Naive thymus-derived CD8-positive, alpha-beta T cell (primary cell): ENCODE measurements around the gene RNF215. TPM values are rescaled to one million over a fixed set of nuclear protein-coding genes. Genes with fewer than 3 reads are reported as not detected.
"Not testable (repeated sequence)": the region's sequence is repeated elsewhere in the genome, so short reads cannot be mapped to it uniquely, and the experiment has no call there.

Experiments used
- ATAC-seq, 2 donors: fragments of 150-1000 bp; cut with Tn5 transposase in 1 of 2; sonication (Bioruptor Pico), chemical (Tn5 transposase) in 1 of 2; 1 replicate in 1 of 2; 2 replicates in 1 of 2; pipeline ENCODE4 v1.10.0; 2021; ENCODE audit warnings: mild to moderate bottlenecking in 2 of 2, moderate library complexity in 2 of 2
- POLR2A ChIA-PET: fragments of 350-600 bp; sonication (Branson Sonifier 250); formaldehyde crosslinking; loops from one replicate; lab custom pipeline; 2021; ENCODE audit warnings: antibody characterized with exemption; lab: Charles Lee
- DNase-seq, 10 donors: peaks; one replicate each; pipeline versions ENCODE4 v3.0.0 to v3.0.0-alpha.2; 2020 to 2022
- H3K27ac Mint-ChIP-seq, 10 donors: one replicate each; pipeline ENCODE4 v1.8.0; 2020 to 2022; ENCODE audit warnings: mild to moderate bottlenecking in 10 of 10, mixed read lengths in 10 of 10, moderate library complexity in 4 of 10, inconsistent platforms in 1 of 10
- H3K27me3 Mint-ChIP-seq, 5 donors: one replicate each; pipeline ENCODE4 v1.8.0; 2021 to 2022; ENCODE audit warnings: mixed read lengths in 5 of 5
- H3K36me3 Mint-ChIP-seq, 3 donors: one replicate each; pipeline ENCODE4 v1.8.0; 2020 to 2022; ENCODE audit warnings: mixed read lengths in 3 of 3, mild to moderate bottlenecking in 2 of 3, inconsistent platforms in 1 of 3
- H3K4me1 Mint-ChIP-seq, 4 donors: one replicate each; pipeline ENCODE4 v1.8.0; 2021 to 2022; ENCODE audit warnings: mixed read lengths in 4 of 4
- H3K4me3 Mint-ChIP-seq, 10 donors: one replicate each; pipeline ENCODE4 v1.8.0; 2020 to 2022; ENCODE audit warnings: mild to moderate bottlenecking in 10 of 10, mixed read lengths in 10 of 10, moderate library complexity in 6 of 10, inconsistent platforms in 1 of 10
- H3K9me3 Mint-ChIP-seq, 9 donors: one replicate each; pipeline ENCODE4 v1.8.0; 2020 to 2022; ENCODE audit warnings: mixed read lengths in 9 of 9, mild to moderate bottlenecking in 3 of 9, inconsistent platforms in 1 of 9, moderate library complexity in 1 of 9
- polyA plus RNA-seq, 3 donors: library from polyadenylated mRNA; unstranded; fragments of 300-500 nt; fragmentation: Illumina TruSeq; gene quantifications; one replicate each; pipeline ENCODE4 v1.2.3, GENCODE V29; 2021
- total RNA-seq, 8 experiments: library from RNA in 2 of 8; stranded (reverse) in 2 of 8; gene quantifications; one replicate each; pipeline ENCODE4 v1.2.3 and lab custom pipeline; 2021 to 2026

RNF215 gene
- total and polyA plus RNA-seq, 5 experiments from 2014 or later: 0.14 to 6.2 (median 0.44) TPM

DNA sequence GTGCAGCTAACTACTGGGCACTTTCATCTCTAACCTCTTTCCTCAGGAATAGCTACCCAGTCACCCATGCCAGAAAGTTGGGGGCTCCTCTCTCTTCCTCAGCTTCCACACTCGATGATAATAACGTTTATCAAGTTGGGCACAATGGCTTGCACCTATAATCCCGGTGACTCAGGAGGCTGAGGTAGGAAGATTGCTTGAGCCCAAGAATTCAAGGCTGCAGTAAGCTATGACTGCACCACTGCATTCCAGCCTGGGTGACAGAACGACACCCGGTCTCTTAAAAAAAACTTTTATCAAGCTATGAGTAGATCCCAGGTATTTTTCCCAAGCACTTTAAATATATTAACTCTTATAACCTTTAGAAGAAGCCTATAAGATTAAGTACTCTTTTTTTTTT is 32.6 kb downstream of the RNF215 start:
- peak overlapping the region; percentile 91 to 98 (median 96) for H3K4me3 Mint-ChIP-seq
- no peaks in the 10 kb centered on the region for H3K9me3 Mint-ChIP-seq
- ATAC-seq: no peak
- H3K4me1 Mint-ChIP-seq: peaks cover 28 to 81% (median 72%) of the 10 kb centered on the region in 4 donors
- POLR2A ChIA-PET: interaction anchor here (0.7 to 4.5 kb wide), 5 partner anchors 28 to 522 kb away, joined by 3 to 100 read pairs (median 7); partner anchors contain the start of genes CASTOR1 and TBC1D10A
- H3K36me3 Mint-ChIP-seq: peaks cover 0 to 48% (median 14%) of the 10 kb centered on the region in 3 donors
- no peak for DNase-seq
- peak overlapping the region; percentile 72 to 99 (median 92) for H3K27ac Mint-ChIP-seq
- no peaks in the 10 kb centered on the region for H3K27me3 Mint-ChIP-seq

GRCh38 chr22:30351226-30351625 is 36.0 kb downstream of the RNF215 start:
- no peaks in the 10 kb centered on the region for H3K9me3 Mint-ChIP-seq
- H3K27me3 Mint-ChIP-seq: no peaks in the 10 kb centered on the region
- peak overlapping the region in 5 of 10 donors; percentile 4 to 33 (median 23) for H3K4me3 Mint-ChIP-seq
- H3K36me3 Mint-ChIP-seq: peaks cover 0 to 79% (median 14%) of the 10 kb centered on the region in 3 donors
- ATAC-seq (no peak), DNase-seq (no peak)
- POLR2A ChIA-PET: interaction anchor here (0.7 to 1.5 kb wide), 2 partner anchors 25 to 45 kb away, joined by 3 to 5 read pairs; no protein-coding TSS in a partner anchor
- peak overlapping the region in 5 of 10 donors; percentile 19 to 63 (median 33) for H3K27ac Mint-ChIP-seq
- H3K4me1 Mint-ChIP-seq: peaks cover 33 to 83% (median 72%) of the 10 kb centered on the region in 4 donors

DNA sequence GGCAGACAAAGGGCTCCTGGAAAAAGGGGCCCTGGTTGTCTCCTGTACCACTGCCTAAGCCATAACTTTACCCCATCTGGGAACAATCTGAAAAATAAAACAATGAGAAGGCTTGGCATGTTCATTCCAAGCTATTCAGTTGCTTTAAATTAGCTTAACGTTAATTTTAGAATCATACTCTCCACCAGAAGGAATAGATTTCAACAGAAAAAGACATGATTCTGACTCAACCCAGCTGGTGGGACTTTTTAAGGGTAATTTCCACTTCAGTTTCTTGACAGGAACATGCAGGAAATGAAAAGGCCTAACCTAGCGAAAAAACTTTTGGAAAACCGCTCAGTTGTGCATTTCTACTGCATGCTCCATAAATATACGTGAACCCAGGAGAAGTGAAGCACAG is 38.4 kb downstream of the RNF215 start:
- Mint-ChIP-seq H3K9me3 (no peaks in the 10 kb centered on the region), H3K36me3 (peaks cover 0 to 94% (median 21%) of the 10 kb centered on the region in 3 donors), H3K4me3 (peak overlapping the region in 1 of 10 donors; percentile 11), H3K4me1 (peaks cover 21 to 66% (median 48%) of the 10 kb centered on the region in 4 donors), H3K27ac (peak overlapping the region in 7 of 10 donors; percentile 22 to 83 (median 65)), H3K27me3 (no peaks in the 10 kb centered on the region)
- POLR2A ChIA-PET: interaction anchor here (1.8 kb wide), 1 partner anchor 59 kb away, joined by 11 read pairs; the partner anchor contains the start of gene CASTOR1
- DNase-seq (no peak), ATAC-seq (no peak)

DNA sequence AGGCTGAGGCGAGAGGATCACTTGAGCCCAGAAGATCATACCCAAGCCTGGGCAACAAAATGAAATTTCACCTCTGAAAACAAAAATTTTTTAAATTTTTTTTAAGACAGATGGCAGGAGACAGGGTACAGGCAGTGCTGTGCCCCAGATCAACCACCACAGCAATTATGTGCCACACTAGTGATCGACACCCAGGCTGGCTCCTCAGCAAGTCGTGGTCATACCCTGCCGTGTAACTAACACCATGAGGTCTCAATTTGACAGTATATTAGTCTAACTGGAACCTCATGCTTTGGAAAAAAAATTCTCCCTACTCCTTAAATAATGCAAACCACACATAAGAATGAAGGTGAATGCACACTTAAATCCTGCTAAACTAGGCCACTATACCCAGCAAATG is 38.8 kb downstream of the RNF215 start:
- H3K4me1 Mint-ChIP-seq: peaks cover 18 to 63% (median 44%) of the 10 kb centered on the region in 4 donors

GRCh38 chr22:30347255-30347892 is 39.8 kb downstream of the RNF215 start:
- peak overlapping the region in 3 of 10 donors; percentile 4 to 31 (median 14) for H3K4me3 Mint-ChIP-seq
- H3K9me3 Mint-ChIP-seq: no peaks in the 10 kb centered on the region
- DNase-seq (no peak), ATAC-seq (no peak)
- H3K27ac Mint-ChIP-seq: peak overlapping the region in 9 of 10 donors; percentile 25 to 89 (median 63)
- POLR2A ChIA-PET: interaction anchor here (1.0 kb wide), 1 partner anchor 59 kb away, joined by 4 read pairs; no protein-coding TSS in a partner anchor
- no peaks in the 10 kb centered on the region for H3K27me3 Mint-ChIP-seq
- peaks cover 17 to 58% (median 34%) of the 10 kb centered on the region in 4 donors for H3K4me1 Mint-ChIP-seq
- H3K36me3 Mint-ChIP-seq: peaks cover 0 to 97% (median 23%) of the 10 kb centered on the region in 3 donors

More for the DNA sequence above, 38.8 kb downstream of the RNF215 start:
- Mint-ChIP-seq H3K4me3 (peak overlapping the region in 2 of 10 donors; percentile 11 to 15), H3K27me3 (no peaks in the 10 kb centered on the region), H3K27ac (peak overlapping the region in 8 of 10 donors; percentile 22 to 83 (median 59)), H3K36me3 (peaks cover 0 to 94% (median 22%) of the 10 kb centered on the region in 3 donors), H3K9me3 (no peaks in the 10 kb centered on the region)
- POLR2A ChIA-PET: interaction anchor here (1.0 kb wide), 1 partner anchor 60 kb away, joined by 4 read pairs; no protein-coding TSS in a partner anchor
- ATAC-seq (no peak), DNase-seq (no peak)

- POLR2A ChIA-PET: no interaction called here
- H3K4me1 Mint-ChIP-seq: peaks cover 0 to 36% (median 17%) of the 10 kb centered on the region in 4 donors
- peak overlapping the region in 2 of 10 donors; percentile 43 to 87 for H3K27ac Mint-ChIP-seq
- ATAC-seq (no peak), DNase-seq (no peak)
- H3K36me3 Mint-ChIP-seq: peaks cover 0 to 97% (median 21%) of the 10 kb centered on the region in 3 donors
- peak overlapping the region in 1 of 10 donors; percentile 33 for H3K4me3 Mint-ChIP-seq
- no peaks in the 10 kb centered on the region for H3K9me3 Mint-ChIP-seq
- no peaks in the 10 kb centered on the region for H3K27me3 Mint-ChIP-seq
Measured at GRCh38 chr22:30344447-30345200, 42.6 kb downstream of the RNF215 start.

GRCh38 chr22:30340911-30341685 is 46.1 kb downstream of the RNF215 start:
- peaks cover 0 to 10% (median 3%) of the 10 kb centered on the region in 4 donors for H3K4me1 Mint-ChIP-seq
- H3K27me3 Mint-ChIP-seq: no peaks in the 10 kb centered on the region
- peaks cover 0 to 100% (median 36%) of the 10 kb centered on the region in 3 donors for H3K36me3 Mint-ChIP-seq
- no peaks in the 10 kb centered on the region for H3K9me3 Mint-ChIP-seq
- DNase-seq (no peak), ATAC-seq (no peak)
- H3K27ac Mint-ChIP-seq: peak overlapping the region in 3 of 10 donors; percentile 36 to 91 (median 80)
- no peak overlapping the region for H3K4me3 Mint-ChIP-seq
- POLR2A ChIA-PET: interaction anchor here (1.0 to 2.8 kb wide), 5 partner anchors 13 to 52 kb away, joined by 3 to 10 read pairs (median 5); partner anchors contain the start of genes CASTOR1, CCDC157, SF3A1 and TBC1D10A

DNA sequence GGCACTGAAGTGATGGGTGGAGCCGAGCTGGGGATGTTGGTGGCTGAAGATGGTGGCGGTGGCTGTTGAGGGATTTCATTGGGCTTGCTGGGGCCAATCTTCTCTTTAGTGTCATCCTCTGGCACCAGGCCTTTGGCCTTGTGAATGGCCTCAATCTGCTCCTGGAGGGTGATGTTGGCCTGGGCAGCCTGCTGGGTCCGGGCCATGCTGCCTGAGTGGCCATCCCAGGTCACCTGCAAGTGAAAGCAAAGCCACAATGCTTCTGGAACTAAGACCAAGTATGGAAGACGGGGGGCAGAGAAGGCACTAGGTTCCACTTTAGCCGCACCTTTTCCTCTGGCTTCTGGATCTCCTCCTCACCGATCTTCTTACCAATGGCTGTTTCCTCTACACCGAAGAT is 48.4 kb downstream of the RNF215 start:
- POLR2A ChIA-PET: interaction anchor here (2.8 kb wide), 1 partner anchor 50 kb away, joined by 9 read pairs; the partner anchor contains the start of gene CASTOR1
- Mint-ChIP-seq H3K9me3 (no peaks in the 10 kb centered on the region), H3K36me3 (peaks cover 0 to 100% (median 31%) of the 10 kb centered on the region in 3 donors), H3K4me1 (peaks cover 0 to 7% (median 3%) of the 10 kb centered on the region in 4 donors), H3K27me3 (no peaks in the 10 kb centered on the region), H3K27ac (peak overlapping the region in 5 of 10 donors; percentile 20 to 72 (median 33)), H3K4me3 (no peak overlapping the region)
- DNase-seq (peak in 1 of 10 donors; percentile 51), ATAC-seq (no peak)

DNA sequence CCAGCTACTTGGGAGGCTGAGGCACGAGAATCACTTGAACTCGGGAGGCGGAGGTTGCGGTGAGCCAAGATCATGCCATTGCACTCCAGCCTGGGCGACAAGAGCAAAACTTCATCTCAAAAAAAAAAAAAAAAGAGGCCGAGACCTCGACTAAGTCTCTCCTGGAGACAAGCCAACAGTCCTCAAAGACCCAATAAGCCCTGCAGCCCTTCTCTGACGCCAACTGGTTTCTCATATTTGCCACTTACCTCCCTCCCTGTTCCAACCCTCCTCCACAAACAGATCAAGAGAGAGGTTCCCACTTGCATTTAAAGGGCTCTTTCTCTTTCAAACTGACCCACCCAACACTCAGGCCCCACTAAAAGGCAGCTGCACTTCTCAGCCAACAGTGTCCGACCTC is 48.9 kb downstream of the RNF215 start:
- H3K27me3 Mint-ChIP-seq, H3K9me3 Mint-ChIP-seq, POLR2A ChIA-PET, ATAC-seq, DNase-seq, H3K4me3 Mint-ChIP-seq, H3K4me1 Mint-ChIP-seq: not testable (repeated sequence)
- Mint-ChIP-seq H3K27ac (peak overlapping the region in 3 of 10 donors; percentile 27 to 72 (median 29)), H3K36me3 (peaks cover 0 to 100% (median 29%) of the 10 kb centered on the region in 3 donors)

DNA sequence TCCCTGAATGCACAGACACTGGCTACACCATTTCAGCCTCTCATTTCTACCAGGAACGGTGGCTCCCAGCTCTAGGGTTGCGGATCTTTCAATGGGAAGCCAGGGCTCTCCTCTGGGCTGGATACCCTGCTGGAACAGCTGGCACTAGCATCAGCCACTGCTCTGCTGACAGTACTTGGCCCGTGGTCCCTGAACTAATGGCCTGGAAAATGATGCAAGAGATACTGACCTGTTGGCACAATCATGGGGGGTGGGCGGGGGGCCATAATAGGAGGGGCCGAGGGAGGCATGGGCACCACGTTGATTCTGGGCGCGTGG is 49.8 kb downstream of the RNF215 start:
- Mint-ChIP-seq H3K36me3 (peaks cover 0 to 100% (median 27%) of the 10 kb centered on the region in 3 donors), H3K4me3 (no peak overlapping the region), H3K27ac (peak overlapping the region in 3 of 10 donors; percentile 32 to 61 (median 48)), H3K9me3 (no peaks in the 10 kb centered on the region), H3K27me3 (no peaks in the 10 kb centered on the region), H3K4me1 (peaks cover 0 to 6% (median 2%) of the 10 kb centered on the region in 4 donors)
- DNase-seq: peak in 1 of 10 donors; percentile 18
- POLR2A ChIA-PET: interaction anchor here (1.9 to 2.8 kb wide), 2 partner anchors 19 to 48 kb away, joined by 5 to 12 read pairs; partner anchors contain the start of genes CASTOR1, CCDC157 and SF3A1
- no peak for ATAC-seq

DNA sequence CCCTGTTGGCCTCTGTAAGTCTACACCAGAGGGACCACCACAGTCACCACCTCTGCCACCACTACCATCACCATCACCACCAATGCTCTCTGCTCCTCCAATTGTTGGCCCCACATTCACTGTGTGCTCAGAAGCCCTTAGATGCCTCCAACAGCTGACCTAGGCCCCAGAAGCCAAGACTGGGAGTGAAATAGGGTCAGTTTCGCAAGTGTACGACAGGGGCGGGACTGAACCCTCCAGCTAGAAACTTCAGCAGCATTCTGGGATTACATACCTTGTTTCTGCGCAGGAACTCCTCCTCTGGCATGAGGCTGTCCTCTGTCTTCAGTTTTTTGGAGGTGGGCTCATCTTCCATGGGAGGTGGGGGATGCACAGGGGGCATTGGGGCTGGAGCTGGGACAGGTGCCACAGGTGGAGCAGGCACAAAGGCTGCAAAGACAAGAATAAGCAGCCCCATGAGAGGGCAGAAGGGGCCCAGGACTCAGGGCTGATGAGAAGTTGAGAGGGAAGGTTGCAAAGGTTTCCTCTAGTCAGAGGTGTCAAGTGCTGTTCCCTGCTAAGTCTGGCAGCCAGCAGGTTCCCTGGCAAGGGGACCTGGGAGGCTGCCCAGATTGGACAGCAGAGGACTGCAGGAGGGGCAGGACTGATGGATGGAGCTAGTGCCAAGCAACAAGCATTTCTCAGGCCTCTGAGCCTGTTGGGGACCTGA is 50.3 kb downstream of the RNF215 start:
- Mint-ChIP-seq H3K36me3 (peaks cover 0 to 99% (median 24%) of the 10 kb centered on the region in 3 donors), H3K27me3 (no peaks in the 10 kb centered on the region), H3K27ac (peak overlapping the region in 5 of 10 donors; percentile 27 to 81 (median 44)), H3K4me1 (peaks cover 0 to 6% (median under 1%) of the 10 kb centered on the region in 4 donors), H3K9me3 (no peaks in the 10 kb centered on the region), H3K4me3 (no peak overlapping the region)
- ATAC-seq: no peak
- no peak for DNase-seq
- POLR2A ChIA-PET: interaction anchor here (0.7 to 2.8 kb wide), 4 partner anchors 13 to 48 kb away, joined by 3 to 12 read pairs (median 4); partner anchors contain the start of genes CASTOR1, CCDC157 and SF3A1
